ENCODE measurements around the gene SMC1B. TPM values are rescaled to one million over a fixed set of nuclear protein-coding genes. Genes with fewer than 3 reads are reported as not detected.

The SMC1B gene
- total and polyA plus RNA-seq, 2 of the 8 experiments (the other 6 are each of a cell fraction or from before 2014, with no cell fraction given) = 0.02 TPM; not detected in 1

DNA sequence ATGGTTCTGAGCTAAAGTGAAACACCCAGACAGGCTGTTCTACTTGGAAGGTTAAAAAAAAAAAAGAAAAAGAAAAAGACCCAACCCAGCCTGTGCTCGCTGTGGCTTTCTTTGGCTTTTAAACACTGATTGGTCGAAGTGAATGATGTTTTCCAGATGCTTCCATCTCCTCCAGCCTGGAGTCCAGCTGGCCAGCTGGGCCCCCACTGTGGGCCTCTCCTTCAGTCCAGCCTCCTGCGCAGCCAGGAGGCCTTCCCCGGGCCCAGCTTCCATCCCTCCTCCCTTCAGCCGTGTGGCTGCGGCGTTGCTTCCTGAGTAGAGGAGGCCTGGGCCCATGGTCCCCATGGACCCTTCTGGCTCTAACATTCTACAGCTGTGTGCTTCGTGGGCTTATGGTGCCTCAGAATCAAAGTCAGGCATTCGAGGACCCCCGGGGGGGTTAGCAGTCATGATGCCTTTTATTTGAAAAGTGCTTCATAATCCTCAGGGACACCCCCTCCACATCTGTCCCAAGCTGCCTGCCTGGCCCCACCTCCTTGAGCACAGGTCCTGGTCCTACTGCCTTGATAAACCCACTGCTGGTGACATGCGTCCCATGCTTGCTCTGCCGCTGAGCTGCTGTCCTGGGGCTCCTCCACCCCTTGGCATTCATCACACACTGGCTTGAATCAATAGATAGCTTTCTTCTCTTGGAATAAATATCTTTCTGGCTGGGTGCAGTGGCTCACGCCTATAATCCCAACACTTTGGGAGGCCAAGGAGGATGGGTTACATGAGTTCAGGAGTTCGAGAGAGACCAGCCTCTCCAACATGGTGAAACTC is 47.1 kb upstream of the SMC1B start:
- CTCF ChIA-PET (ENCODE audit: partially characterized antibody) = interaction anchor here (0.5 to 2.7 kb wide), 6 partner anchors 10 to 1758 kb away, joined by 3 to 16 read pairs (median 4); no protein-coding TSS in a partner anchor
- Histone ChIP-seq H2AK5ac (ENCODE audit: low read depth, low read length) (no peak overlapping the region), H2BK15ac (ENCODE audit: low read length) (no peak overlapping the region), H3K14ac (ENCODE audit: insufficient read length) (no peak overlapping the region), H2AFZ (ENCODE audit: low read length) (no peak overlapping the region), H4K91ac (replicated peaks; ENCODE audit: insufficient read length, low read length) (no peak overlapping the region), H3K56ac (replicated peaks; ENCODE audit: insufficient read length, low read depth, low read length) (no peak overlapping the region), H3K4me3 (ENCODE audit: extremely low read depth in 1 of 4, insufficient read depth in 2 of 4, low read depth in 3 of 4, low read length in 4 of 4) (no peak overlapping the region), H3K4me1 (replicated peaks in 1 of 4; ENCODE audit: control insufficient read depth in 3 of 4, insufficient read depth in 4 of 4, low read length in 3 of 4) (peaks cover 0 to 4% (median under 1%) of the 10 kb centered on the region in 4 experiments; a peak in 2 of 7 replicates), H3K79me1 (ENCODE audit: low read depth, low read length) (no peaks in the 10 kb centered on the region), H3K9me3 (ENCODE audit: insufficient read depth in 2 of 2, low read depth in 1 of 2, low read length in 1 of 2) (peaks cover 5% of the 10 kb centered on the region in 2 experiments; a peak in 2 of 4 replicates), H3K23me2 (ENCODE audit: low read depth, low read length) (no peaks in the 10 kb centered on the region), H2BK12ac (ENCODE audit: low read depth, low read length) (no peak overlapping the region), H3K36me3 (ENCODE audit: control insufficient read depth in 2 of 4, insufficient read depth in 4 of 4, low read length in 3 of 4) (no peaks in the 10 kb centered on the region), H2BK5ac (ENCODE audit: low read depth, low read length) (no peak overlapping the region), H4K20me1 (replicated peaks in 1 of 2; ENCODE audit: control insufficient read depth in 1 of 2, insufficient read depth in 2 of 2, low read length in 2 of 2) (no peaks in the 10 kb centered on the region), H3K4ac (replicated peaks; ENCODE audit: insufficient read length, low read depth, low read length) (no peak overlapping the region), H4K8ac (ENCODE audit: extremely low read depth, insufficient read depth, low read length) (no peak overlapping the region), H4K5ac (ENCODE audit: insufficient read length, low read depth, low read length) (no peak overlapping the region), H3K27me3 (replicated peaks in 1 of 4; ENCODE audit: control insufficient read depth in 3 of 4, extremely low read depth in 1 of 4, insufficient read depth in 3 of 4, low read length in 3 of 4) (no peaks in the 10 kb centered on the region; a peak in 1 of 7 replicates), H3K27ac (ENCODE audit: low read depth, low read length) (no peak overlapping the region), H3K79me2 (ENCODE audit: control insufficient read depth in 1 of 2, insufficient read depth in 2 of 2, low read length in 2 of 2) (no peaks in the 10 kb centered on the region), H3K9ac (replicated peaks in 1 of 4; ENCODE audit: extremely low read depth in 1 of 4, low read depth in 3 of 4, low read length in 3 of 4) (no peak overlapping the region), H2BK20ac (ENCODE audit: low read length) (no peak overlapping the region), H3K23ac (ENCODE audit: insufficient read length) (no peak overlapping the region), H2BK120ac (replicated peaks; ENCODE audit: low read depth, low read length) (no peak overlapping the region), H3K4me2 (ENCODE audit: insufficient read depth in 1 of 2, low read depth in 2 of 2, low read length in 2 of 2) (no peak overlapping the region), H3K18ac (ENCODE audit: extremely low read depth, low read length) (no peak overlapping the region; the same call in 1 of the 2 replicates)
- POLR2A ChIA-PET (ENCODE audit: partially characterized antibody) = interaction anchor here (1.2 kb wide), 1 partner anchor 44 kb away, joined by 3 read pairs; no protein-coding TSS in a partner anchor
- DNase-seq (ENCODE audit: low read depth in 1 of 2, low spot score in 2 of 2) (no peak), FAIRE-seq (no peak)
- WGBS, 2 experiments (ENCODE audit: extremely low coverage in 1 of 2, insufficient coverage in 1 of 2, insufficient read length in 1 of 2, insufficient replicate concordance in 2 of 2, low coverage in 1 of 2, low lambda C conversion rate in 2 of 2, missing lambda C conversion rate in 1 of 2) = 81% methylated on average over 14 of the region's 14 CpGs; no CpG with 5 or more reads in 1 of the 2 experiments
- no peak for TF ChIP-seq CEBPB (IDR thresholded peaks at IDR 0.05; ENCODE audit: low read depth, low read length)
- no peak for TF ChIP-seq TAF7 (optimal IDR thresholded peaks at IDR 0.05; ENCODE audit: borderline replicate concordance, low read depth, low read length)
- no peak for TF ChIP-seq EGR1 (IDR thresholded peaks at IDR 0.05; ENCODE audit: borderline replicate concordance, low read depth, low read length)
- TF ChIP-seq RBBP5 (IDR thresholded peaks at IDR 0.05; ENCODE audit: borderline replicate concordance, low read depth, low read length) = no peak
- no peak for TF ChIP-seq RFX5 (IDR thresholded peaks at IDR 0.05; ENCODE audit: borderline replicate concordance, low read depth, low read length)
- TF ChIP-seq GABPA (IDR thresholded peaks at IDR 0.05; ENCODE audit: borderline replicate concordance, insufficient read depth, low read length) = no peak
- TF ChIP-seq MAFK (IDR thresholded peaks at IDR 0.05; ENCODE audit: low read depth, low read length) = no peak
- TF ChIP-seq GTF2F1 (IDR thresholded peaks at IDR 0.05; ENCODE audit: borderline replicate concordance, low read depth, low read length) = no peak
- TF ChIP-seq ASH2L (IDR thresholded peaks at IDR 0.05; ENCODE audit: low read length) = no peak
- TF ChIP-seq KDM5A (IDR thresholded peaks at IDR 0.05; ENCODE audit: low read length) = no peak
- TF ChIP-seq, protein P1, sequence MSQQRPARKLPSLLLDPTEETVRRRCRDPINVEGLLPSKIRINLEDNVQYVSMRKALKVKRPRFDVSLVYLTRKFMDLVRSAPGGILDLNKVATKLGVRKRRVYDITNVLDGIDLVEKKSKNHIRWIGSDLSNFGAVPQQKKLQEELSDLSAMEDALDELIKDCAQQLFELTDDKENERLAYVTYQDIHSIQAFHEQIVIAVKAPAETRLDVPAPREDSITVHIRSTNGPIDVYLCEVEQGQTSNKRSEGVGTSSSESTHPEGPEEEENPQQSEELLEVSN (IDR thresholded peaks at IDR 0.05) = no peak
- no peak for TF ChIP-seq PHF8 (conservative IDR thresholded peaks at IDR 0.05; ENCODE audit: low read depth, low read length)
